Stimulated activated naive CD4-positive, alpha-beta T cell (primary cell): ENCODE measurements around the gene BEND4.
"Not testable (repeated sequence)": the region's sequence is repeated elsewhere in the genome, so short reads cannot be mapped to it uniquely, and the experiment has no call there.

Experiments
- DNase-seq, 6 experiments: peaks; one replicate each; lab custom pipeline; 2025; lab: John Stamatoyannopoulos, UW

BEND4 gene

GRCh38 chr4:42152507-42153504, at the start of gene BEND4:
Gene BEND4 (minus strand): TSS chr4:42152655. CDS start chr4:42152143, 512 bp downstream.
- DNase-seq, result no peak

DNA sequence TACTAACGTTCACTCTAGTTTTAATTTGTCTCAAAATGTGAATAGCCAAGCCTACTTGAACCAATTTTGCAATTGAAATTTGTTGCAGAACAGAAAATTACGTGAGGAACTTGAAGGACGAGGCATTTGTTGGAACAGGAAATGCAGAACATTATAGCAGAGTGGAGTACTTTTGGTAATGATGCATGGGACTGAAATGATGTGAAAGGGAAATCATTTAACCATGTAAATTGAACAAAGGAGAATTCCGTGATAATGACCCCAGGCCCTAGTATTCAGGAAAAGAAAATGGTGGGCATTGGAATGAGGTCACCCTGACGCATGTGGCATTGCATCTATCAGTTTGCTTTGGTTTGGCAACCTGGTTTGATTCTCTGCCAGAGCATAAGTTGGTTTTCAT, 44.9 kb upstream of the BEND4 start:
- no peak for DNase-seq

- DNase-seq, result no peak
Measured at GRCh38 chr4:42172921-42173320, 20.5 kb upstream of the BEND4 start.

DNA sequence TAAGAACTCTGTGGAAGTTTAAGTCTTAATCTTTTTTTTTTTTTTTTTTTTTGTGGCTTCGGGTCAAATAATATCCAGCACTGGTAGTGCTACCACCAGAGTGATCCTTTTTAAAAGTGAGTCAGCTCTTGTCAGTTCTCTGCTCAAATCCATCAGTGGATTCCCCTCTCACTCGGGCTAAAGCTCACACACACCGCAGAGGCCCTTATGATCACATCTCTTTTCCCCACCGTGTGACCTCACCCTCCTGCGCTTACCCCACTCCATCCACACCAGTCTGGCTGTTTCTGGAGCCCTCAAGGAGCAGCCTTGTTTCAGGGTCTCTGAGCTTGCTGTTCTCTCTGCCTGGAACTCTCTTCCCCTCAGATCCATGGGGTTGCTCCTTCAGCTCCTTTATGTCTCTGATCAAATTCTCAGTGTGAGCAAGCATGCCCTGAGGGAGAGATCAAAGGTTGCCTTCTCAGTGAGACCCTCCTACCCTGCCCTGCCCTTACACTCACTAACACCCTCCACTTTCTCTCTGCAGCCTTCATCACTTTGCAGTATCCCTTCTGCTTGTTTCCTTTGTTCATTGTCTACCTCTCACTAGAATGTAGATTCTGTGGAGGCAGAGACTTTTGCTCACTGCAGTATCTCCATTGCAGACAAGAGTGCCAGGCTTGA, 19.8 kb upstream of the BEND4 start:
- no peak for DNase-seq

GRCh38 chr4:42167709-42168108, 15.3 kb upstream of the BEND4 start:
- no peak for DNase-seq

DNA sequence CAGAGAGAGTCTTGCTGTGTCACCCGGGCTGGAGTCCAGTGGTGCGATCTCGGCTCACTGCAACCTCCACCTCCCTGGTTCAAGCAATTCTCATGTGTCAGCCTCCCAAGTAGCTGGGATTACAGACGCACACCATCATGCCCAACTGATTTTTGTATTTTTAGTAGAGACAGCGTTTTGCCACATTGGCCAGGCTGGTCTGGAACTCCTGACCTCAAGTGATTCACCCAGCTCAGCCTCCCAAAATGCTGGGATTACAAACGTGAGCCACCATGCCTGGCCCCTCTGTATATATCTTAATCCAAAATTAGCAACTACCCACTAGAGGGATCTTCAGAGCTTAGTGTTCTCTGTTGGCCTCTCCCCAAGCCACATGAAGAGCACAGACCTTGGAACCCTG, 13.7 kb upstream of the BEND4 start:
- DNase-seq, result not testable (repeated sequence)

DNA sequence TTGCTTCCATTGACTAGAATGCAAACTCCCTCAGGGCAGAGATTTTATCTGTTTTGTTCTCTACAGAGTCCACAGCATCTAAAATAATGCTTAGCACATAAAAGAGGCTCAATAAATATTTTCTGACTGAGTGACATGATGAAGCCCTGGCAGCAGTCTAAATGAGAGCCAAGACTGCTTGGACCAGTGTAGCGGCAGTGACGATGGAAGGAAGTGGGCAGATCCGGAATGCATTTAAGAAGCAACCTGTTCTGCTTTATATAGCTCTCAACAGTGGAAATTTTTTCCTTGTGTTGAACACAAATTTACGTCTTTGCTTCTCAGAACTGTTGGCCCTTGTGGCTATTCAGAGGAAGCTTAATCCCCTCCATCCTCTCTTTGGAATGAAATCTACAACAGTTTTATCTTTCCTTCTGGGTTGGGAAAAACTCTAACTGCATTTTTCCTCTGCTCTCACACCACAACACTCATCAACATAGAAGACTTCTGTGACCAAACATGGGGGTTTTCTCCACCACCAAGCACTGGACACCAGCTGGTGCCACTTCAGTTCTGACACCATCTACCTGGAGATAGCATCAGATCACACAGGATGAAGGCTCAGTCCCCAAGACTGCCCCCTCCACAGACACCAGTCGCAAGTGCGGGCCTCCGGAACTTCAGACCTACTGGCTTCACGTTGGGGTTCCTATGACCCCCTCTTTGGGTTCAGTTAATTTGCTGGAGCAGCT, 7.0 kb upstream of the BEND4 start:
- DNase-seq, result no peak

- DNase-seq, result no peak
Measured at GRCh38 chr4:42151568-42152506, 618 bp downstream of the BEND4 start.

DNA sequence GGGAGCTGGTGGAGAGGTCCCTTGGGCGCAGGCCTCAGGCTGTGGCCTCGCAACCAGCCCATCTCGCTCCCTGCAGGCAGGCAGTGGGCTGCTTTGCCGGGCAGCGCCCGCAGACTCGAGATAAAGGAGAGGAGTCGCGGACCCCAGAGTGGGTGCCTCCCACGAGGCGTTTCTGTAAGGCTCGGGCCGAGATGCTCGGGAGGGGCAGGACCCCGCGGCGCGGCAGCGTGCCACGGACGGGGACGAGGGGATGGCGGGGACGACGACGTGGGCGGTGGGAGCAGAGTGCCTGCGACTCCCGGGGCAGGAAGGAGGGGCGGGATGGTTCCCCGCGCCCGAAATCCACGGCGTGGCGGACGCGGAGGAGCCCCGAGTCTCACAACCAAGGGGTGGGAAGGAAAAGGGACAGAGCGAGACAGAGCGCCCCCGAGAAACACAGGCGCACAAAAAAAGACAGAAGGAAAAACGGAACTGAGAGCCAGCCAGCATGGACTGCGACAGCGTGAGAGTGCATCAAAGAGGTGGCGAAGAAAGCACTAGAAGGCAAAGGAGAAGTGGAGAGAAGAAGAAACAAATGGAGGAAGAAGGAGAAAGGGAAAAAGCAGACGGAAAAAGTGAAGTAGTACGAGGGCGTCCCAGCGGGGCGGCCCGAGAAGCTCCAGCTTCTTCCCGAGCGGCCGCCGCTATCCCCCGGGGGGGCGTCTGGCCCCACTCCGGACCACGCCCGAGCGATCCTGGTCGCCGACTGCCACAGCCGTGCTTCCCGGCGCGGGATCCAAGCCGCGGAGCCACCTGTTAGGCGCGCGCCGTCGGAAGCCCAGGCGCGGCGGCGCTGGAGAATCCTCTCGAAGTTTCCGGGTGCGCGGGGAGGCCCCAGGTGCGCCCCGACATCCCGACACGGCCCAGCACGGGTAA, 1.5 kb downstream of the BEND4 start:
- no peak for DNase-seq

DNA sequence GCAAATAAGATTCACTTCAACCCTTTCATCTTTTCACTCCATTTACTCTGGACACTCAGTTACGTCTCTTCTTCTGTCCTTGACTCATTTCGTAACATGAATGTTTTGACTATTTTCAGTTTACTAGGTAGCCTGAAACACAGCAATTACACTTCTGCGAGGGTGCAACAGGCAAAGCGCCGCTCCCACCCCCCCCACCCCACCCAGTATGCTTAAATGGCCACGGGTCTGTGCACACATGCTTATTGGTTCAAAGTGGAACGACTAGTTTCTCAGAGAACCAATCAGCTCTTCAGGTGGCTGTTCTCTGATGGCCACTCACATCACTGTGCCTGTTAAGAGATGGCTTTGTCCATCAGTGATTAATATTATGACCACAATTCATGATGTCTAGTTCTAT, 3.5 kb downstream of the BEND4 start:
- no peak for DNase-seq

- no peak for DNase-seq
Measured at GRCh38 chr4:42148425-42148824, 4.0 kb downstream of the BEND4 start.

DNA sequence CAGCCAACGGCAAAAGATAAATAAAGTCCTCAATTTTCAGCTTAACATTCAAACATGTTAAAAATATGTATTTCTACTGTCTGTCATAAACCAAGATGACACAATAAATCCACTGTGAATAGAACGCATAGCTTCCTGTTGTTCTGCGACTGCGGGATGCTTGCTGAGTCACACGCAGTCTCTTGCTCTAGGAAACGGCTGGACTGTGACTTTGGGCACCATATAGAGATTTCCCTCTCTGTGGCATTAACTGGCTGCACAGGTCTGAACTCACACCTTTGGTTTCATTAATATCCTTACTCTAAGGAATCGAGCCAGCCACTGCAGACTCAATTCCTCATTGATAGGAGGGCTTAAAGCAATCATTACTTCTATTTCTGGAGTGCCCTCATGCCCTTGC, 8.4 kb downstream of the BEND4 start:
- DNase-seq, result no peak

DNA sequence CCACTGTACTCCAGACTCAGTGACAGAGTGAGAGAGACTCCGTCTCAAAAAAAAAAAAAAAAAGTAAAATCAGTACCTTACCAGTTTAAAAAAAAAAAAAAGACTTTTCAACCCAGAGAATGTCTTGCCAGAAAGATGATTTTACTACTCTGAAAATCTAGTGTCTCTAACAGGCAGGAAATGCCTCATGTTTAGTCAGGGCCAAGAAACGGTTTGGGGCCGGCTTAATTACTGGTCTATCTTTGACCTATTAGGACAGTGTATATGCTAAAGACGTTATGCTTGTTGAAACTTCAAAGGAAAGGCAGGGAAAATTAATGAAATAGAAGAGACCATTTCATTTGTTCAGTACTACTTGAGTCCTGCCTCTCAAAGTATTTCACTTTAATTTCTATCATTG, 9.9 kb downstream of the BEND4 start:
- no peak for DNase-seq

DNA sequence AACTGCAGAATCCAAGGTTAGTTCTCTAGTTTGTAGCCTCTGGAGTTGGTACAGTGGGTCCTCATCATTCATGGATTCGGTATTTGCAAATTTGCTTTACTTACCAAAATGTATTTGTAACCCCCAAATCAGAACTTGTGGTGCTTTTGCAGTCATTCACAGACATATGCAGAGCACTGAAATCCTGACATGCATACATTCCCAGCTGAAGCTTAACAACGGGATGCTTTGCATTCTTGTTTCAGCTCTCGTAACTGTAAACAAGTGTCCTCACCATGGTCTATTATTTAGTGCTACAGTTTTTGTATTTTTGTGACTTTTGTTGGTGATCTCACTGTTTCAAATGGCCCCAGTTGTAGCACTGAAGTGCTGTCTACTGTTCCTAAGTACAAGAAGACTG, 16.1 kb downstream of the BEND4 start:
- no peak for DNase-seq

DNA sequence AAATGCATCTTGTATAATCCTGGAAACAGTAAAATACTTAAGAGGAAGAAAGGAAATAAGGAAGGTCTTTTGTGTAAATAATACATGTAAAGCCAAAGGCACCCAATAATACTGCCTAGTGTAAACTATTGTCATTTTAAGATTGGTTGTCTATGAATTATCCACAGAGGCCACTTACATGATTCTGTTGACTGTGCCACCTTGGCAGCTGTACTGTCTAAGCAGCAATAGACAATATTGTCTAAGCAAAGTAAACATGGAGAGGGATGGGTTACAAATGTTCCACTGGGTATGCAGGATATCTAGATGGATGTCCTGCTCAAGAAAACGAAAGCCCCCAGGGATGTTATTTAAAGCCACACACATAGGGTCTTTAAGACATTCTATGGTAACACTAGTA, 19.4 kb downstream of the BEND4 start:
- DNase-seq, result no peak

- no peak for DNase-seq
Measured at GRCh38 chr4:42132099-42132498, 20.4 kb downstream of the BEND4 start.

DNA sequence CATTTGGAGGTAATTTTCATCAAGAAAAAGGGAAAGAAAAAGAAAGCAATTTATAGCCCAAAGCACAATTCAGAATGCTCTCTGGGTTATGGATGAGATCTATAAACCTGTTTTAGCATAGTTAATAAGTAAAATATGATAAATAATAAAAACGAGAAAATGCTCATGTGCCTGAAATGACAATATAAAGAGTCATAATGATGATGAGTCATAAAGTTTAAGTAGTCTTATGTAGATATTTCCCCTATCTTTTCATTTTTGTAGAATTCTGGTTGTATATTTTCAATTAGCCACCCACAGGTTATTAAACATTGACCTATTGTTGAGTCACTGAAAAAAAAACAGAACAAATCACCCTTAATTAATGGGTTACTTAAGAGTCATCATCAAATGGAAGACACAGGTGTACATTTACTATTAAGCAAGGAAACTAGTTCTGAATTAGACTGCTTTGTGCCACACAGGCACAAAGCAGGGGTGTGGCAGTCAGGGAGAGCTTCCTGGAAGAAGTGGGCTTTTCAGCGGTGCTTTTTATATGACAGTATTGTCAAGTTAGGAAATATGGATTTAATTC, 29.3 kb downstream of the BEND4 start:
- no peak for DNase-seq

- no peak for DNase-seq
Measured at GRCh38 chr4:42122237-42122636, 30.2 kb downstream of the BEND4 start.

DNA sequence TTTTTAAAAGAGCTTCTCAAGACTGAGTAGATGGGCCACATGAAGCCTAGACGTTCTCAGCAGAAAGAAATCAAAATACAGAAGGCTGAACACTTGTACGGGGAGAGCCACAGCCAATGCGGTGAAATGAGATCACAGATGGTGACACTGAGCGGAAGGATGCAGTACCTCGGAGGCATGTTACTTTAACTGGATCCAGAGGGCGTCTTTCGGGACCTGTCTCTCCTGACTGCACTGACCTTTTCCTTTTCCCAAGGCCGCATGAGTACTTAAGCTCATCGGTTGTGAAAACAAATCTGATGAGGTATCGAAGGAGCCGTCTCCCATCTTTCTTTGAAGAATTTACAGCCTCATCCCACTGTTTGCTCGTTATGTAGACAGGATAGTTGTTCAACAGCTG, 32.6 kb downstream of the BEND4 start:
- DNase-seq, result no peak

- no peak for DNase-seq
Measured at GRCh38 chr4:42112846-42113245, 39.6 kb downstream of the BEND4 start.
